Measurements from ENCODE around the gene GGCT.
"Not testable (repeated sequence)": the region's sequence is repeated elsewhere in the genome, so short reads cannot be mapped to it uniquely, and the experiment has no call there.

GGCT gene

GRCh38 chr7:30528779-30529178 lies 24.1 kb upstream of the GGCT start:
- Histone ChIP-seq H3K9me3 (ENCODE audit: control insufficient read depth, low read length) (no peaks in the 10 kb centered on the region), H3K79me2 (no peaks in the 10 kb centered on the region), H3K36me3 (ENCODE audit: control insufficient read depth, insufficient read depth, low read length) (no peaks in the 10 kb centered on the region), H2AFZ (no peak overlapping the region), H3K27ac (no peak overlapping the region), H3K9ac (no peak overlapping the region), H3K27me3 (ENCODE audit: control insufficient read depth, insufficient read depth, low read length) (no peaks in the 10 kb centered on the region), H3K4me2 (ENCODE audit: low read length) (no peak overlapping the region), H3K4me3 (ENCODE audit: low read depth, low read length) (no peak overlapping the region), H3K4me1 (no peaks in the 10 kb centered on the region)
- TF ChIP-seq CTCF (IDR thresholded peaks at IDR 0.05), result no peak

GRCh38 chr7:30527297-30527696 lies 22.7 kb upstream of the GGCT start:
- H3K4me2 ChIP-seq (ENCODE audit: low read length); H3K27me3 ChIP-seq (ENCODE audit: control insufficient read depth, insufficient read depth, low read length); H3K4me1 ChIP-seq; H3K4me3 ChIP-seq (ENCODE audit: low read depth, low read length); H3K79me2 ChIP-seq; H3K27ac ChIP-seq; H3K9ac ChIP-seq; H2AFZ ChIP-seq; H3K9me3 ChIP-seq (ENCODE audit: control insufficient read depth, low read length); H3K36me3 ChIP-seq (ENCODE audit: control insufficient read depth, insufficient read depth, low read length): not testable (repeated sequence)

GRCh38 chr7:30526163-30526562 lies 21.5 kb upstream of the GGCT start:
- no peak for TF ChIP-seq CTCF (IDR thresholded peaks at IDR 0.05)
- H3K79me2 ChIP-seq, result no peaks in the 10 kb centered on the region
- no peak overlapping the region for H3K9ac ChIP-seq
- no peak overlapping the region for H3K27ac ChIP-seq
- H3K27me3 ChIP-seq (ENCODE audit: control insufficient read depth, insufficient read depth, low read length), result no peaks in the 10 kb centered on the region
- no peak overlapping the region for H2AFZ ChIP-seq
- no peak overlapping the region for H3K4me2 ChIP-seq (ENCODE audit: low read length)
- H3K4me1 ChIP-seq, result no peaks in the 10 kb centered on the region
- no peaks in the 10 kb centered on the region for H3K9me3 ChIP-seq (ENCODE audit: control insufficient read depth, low read length)
- H3K36me3 ChIP-seq (ENCODE audit: control insufficient read depth, insufficient read depth, low read length), result no peaks in the 10 kb centered on the region
- no peak overlapping the region for H3K4me3 ChIP-seq (ENCODE audit: low read depth, low read length)

- Histone ChIP-seq H3K9ac (no peak overlapping the region), H3K79me2 (no peaks in the 10 kb centered on the region), H3K9me3 (ENCODE audit: control insufficient read depth, low read length) (no peaks in the 10 kb centered on the region), H3K4me3 (ENCODE audit: low read depth, low read length) (no peak overlapping the region), H3K27ac (no peak overlapping the region), H3K4me1 (no peaks in the 10 kb centered on the region), H2AFZ (no peak overlapping the region), H3K36me3 (ENCODE audit: control insufficient read depth, insufficient read depth, low read length) (no peaks in the 10 kb centered on the region), H3K27me3 (ENCODE audit: control insufficient read depth, insufficient read depth, low read length) (no peaks in the 10 kb centered on the region), H3K4me2 (ENCODE audit: low read length) (no peak overlapping the region)
- no peak for TF ChIP-seq CTCF (IDR thresholded peaks at IDR 0.05)
Observed at GRCh38 chr7:30525429-30525828, 20.8 kb upstream of the GGCT start.

- no peak overlapping the region for H3K4me3 ChIP-seq (ENCODE audit: low read depth, low read length)
- no peaks in the 10 kb centered on the region for H3K4me1 ChIP-seq
- H3K36me3 ChIP-seq (ENCODE audit: control insufficient read depth, insufficient read depth, low read length), result no peaks in the 10 kb centered on the region
- TF ChIP-seq CTCF (IDR thresholded peaks at IDR 0.05), result no peak
- no peaks in the 10 kb centered on the region for H3K79me2 ChIP-seq
- no peak overlapping the region for H3K9ac ChIP-seq
- no peak overlapping the region for H3K4me2 ChIP-seq (ENCODE audit: low read length)
- H3K27me3 ChIP-seq (ENCODE audit: control insufficient read depth, insufficient read depth, low read length), result no peaks in the 10 kb centered on the region
- no peak overlapping the region for H3K27ac ChIP-seq
- no peaks in the 10 kb centered on the region for H3K9me3 ChIP-seq (ENCODE audit: control insufficient read depth, low read length)
- no peak overlapping the region for H2AFZ ChIP-seq
Observed at GRCh38 chr7:30524545-30524944, 19.9 kb upstream of the GGCT start.
